Neuronal stem cell (in vitro differentiated cells): ENCODE results near the gene FAM98C.
"Not testable (repeated sequence)": the region's sequence is repeated elsewhere in the genome, so short reads cannot be mapped to it uniquely, and the experiment has no call there.

Source experiments
- DNase-seq: peaks from one replicate; pipeline ENCODE4 v3.0.0-alpha.2; 2013; ENCODE audit warnings: low spot score
- H2AFZ ChIP-seq: one replicate; pipeline ENCODE4 v1.6.1; 2013; ENCODE audit warnings: mild to moderate bottlenecking, low read length, inconsistent platforms
- H2AK5ac ChIP-seq: 2 replicates; pipeline ENCODE4 v1.6.1; 2013; ENCODE audit warnings: low read depth, mild to moderate bottlenecking, inconsistent platforms, low read length, moderate library complexity, mixed read lengths
- H2BK120ac ChIP-seq: 2 replicates; pipeline ENCODE4 v1.6.1; 2013; ENCODE audit warnings: low read depth, mild to moderate bottlenecking, inconsistent platforms, low read length, moderate library complexity, mixed read lengths
- H2BK12ac ChIP-seq: one replicate; pipeline ENCODE4 v1.6.1; 2013; ENCODE audit warnings: low read length, inconsistent platforms
- H2BK15ac ChIP-seq: 2 replicates; pipeline ENCODE4 v1.6.1; 2013; ENCODE audit warnings: mild to moderate bottlenecking, low read length, inconsistent platforms, mixed read lengths
- H2BK5ac ChIP-seq: one replicate; pipeline ENCODE4 v1.6.1; 2013; ENCODE audit warnings: inconsistent platforms, mild to moderate bottlenecking, low read length, moderate library complexity
- H3K14ac ChIP-seq: one replicate; pipeline ENCODE4 v1.6.1; 2013; ENCODE audit warnings: low read length, inconsistent platforms
- H3K18ac ChIP-seq: 2 replicates; pipeline ENCODE4 v1.6.1; 2013; ENCODE audit warnings: low read length, inconsistent platforms
- H3K23ac ChIP-seq: 2 replicates; pipeline ENCODE4 v1.6.1; 2013; ENCODE audit warnings: low read depth, mild to moderate bottlenecking, mixed read lengths, low read length, inconsistent platforms; ENCODE audit not compliant: poor library complexity
- H3K27ac ChIP-seq: replicated peaks from 3 replicates; pipeline ENCODE4 v1.5.1; 2013; ENCODE audit warnings: low read length, inconsistent platforms
- H3K27me3 ChIP-seq, 3 experiments: 2 replicates each; pipeline ENCODE4 v1.6.1; 2013; ENCODE audit warnings: low read length in 3 of 3, mild to moderate bottlenecking in 2 of 3, inconsistent platforms in 1 of 3, low read depth in 1 of 3, mixed read lengths in 1 of 3, moderate library complexity in 1 of 3; ENCODE audit not compliant: control insufficient read depth in 3 of 3, insufficient read depth in 3 of 3
- H3K36me3 ChIP-seq, 2 donors: replicated peaks in 1 of 2; 2 replicates each; pipeline ENCODE4 v1.6.1; 2013; ENCODE audit warnings: low read length in 2 of 2; ENCODE audit not compliant: control insufficient read depth in 2 of 2, insufficient read depth in 2 of 2
- H3K4ac ChIP-seq: 2 replicates; pipeline ENCODE4 v1.6.1; 2013; ENCODE audit warnings: inconsistent platforms, mild to moderate bottlenecking, low read length, moderate library complexity
- H3K4me1 ChIP-seq, 2 donors: 1 replicate in 1 of 2; 2 replicates in 1 of 2; pipeline ENCODE4 v1.6.1; 2013; ENCODE audit warnings: low read length in 2 of 2, low read depth in 1 of 2; ENCODE audit not compliant: control insufficient read depth in 2 of 2, insufficient read depth in 1 of 2
- H3K4me2 ChIP-seq: one replicate; pipeline ENCODE4 v1.6.1; 2013; ENCODE audit warnings: mild to moderate bottlenecking, low read length, inconsistent platforms; ENCODE audit not compliant: insufficient read depth, poor library complexity, severe bottlenecking
- H3K4me3 ChIP-seq, 2 donors: 2 replicates each; pipeline ENCODE4 v1.5.1; 2013; ENCODE audit warnings: low read length in 2 of 2, mild to moderate bottlenecking in 2 of 2, inconsistent platforms in 1 of 2, moderate library complexity in 1 of 2
- H3K79me1 ChIP-seq: one replicate; pipeline ENCODE4 v1.6.1; 2013; ENCODE audit warnings: low read depth, mild to moderate bottlenecking, inconsistent platforms, low read length, moderate library complexity
- H3K9ac ChIP-seq: one replicate; pipeline ENCODE4 v1.6.1; 2013; ENCODE audit warnings: mild to moderate bottlenecking, low read depth, low read length, inconsistent platforms; ENCODE audit not compliant: poor library complexity
- H3K9me3 ChIP-seq, 2 donors: replicated peaks in 1 of 2; 2 replicates each; pipeline versions ENCODE3 to v1.6.1; 2013; ENCODE audit warnings: low read length in 2 of 2, mild to moderate bottlenecking in 2 of 2, inconsistent platforms in 1 of 2, low read depth in 1 of 2, mixed read lengths in 1 of 2, moderate library complexity in 1 of 2; ENCODE audit not compliant: control insufficient read depth in 2 of 2, insufficient read depth in 1 of 2
- H4K8ac ChIP-seq: one replicate; pipeline ENCODE4 v1.6.1; 2013; ENCODE audit warnings: low read depth, mild to moderate bottlenecking, inconsistent platforms, low read length, moderate library complexity
- H4K91ac ChIP-seq: one replicate; pipeline ENCODE4 v1.6.1; 2013; ENCODE audit warnings: low read length, low read depth, mild to moderate bottlenecking, inconsistent platforms; ENCODE audit not compliant: poor library complexity
- WGBS, 2 donors: extraction: QIAGEN DNeasy Blood & Tissue Kit; methylation state at CpG; one replicate each; pipeline ENCODE4 v1.1.7; 2013; ENCODE audit warnings: missing lambda C conversion rate in 2 of 2, mixed read lengths in 1 of 2; ENCODE audit not compliant: insufficient read length in 2 of 2, insufficient replicate concordance in 1 of 2; ENCODE audit errors: extremely low coverage in 2 of 2; 5-methylcytosine and 5-hydroxymethylcytosine counted together

FAM98C gene

GRCh38 chr19:38410407-38410806 lies 7.5 kb downstream of the FAM98C start:
- H3K27me3 ChIP-seq, H4K91ac ChIP-seq, H3K36me3 ChIP-seq, H3K4me2 ChIP-seq, H3K14ac ChIP-seq, H3K4ac ChIP-seq, H3K27ac ChIP-seq, H3K9ac ChIP-seq, H2BK120ac ChIP-seq, H2AFZ ChIP-seq, H2AK5ac ChIP-seq, DNase-seq, H3K9me3 ChIP-seq, H3K4me3 ChIP-seq, H3K18ac ChIP-seq, H4K8ac ChIP-seq, H2BK12ac ChIP-seq, H2BK5ac ChIP-seq, H3K79me1 ChIP-seq, H2BK15ac ChIP-seq, H3K23ac ChIP-seq, H3K4me1 ChIP-seq: not testable (repeated sequence)
- no CpG with 5 or more reads among the region's 6 CpGs for WGBS, 2 donors

- H3K27me3 ChIP-seq = no peaks in the 10 kb centered on the region
- no peak overlapping the region for H2BK5ac ChIP-seq
- H3K4me3 ChIP-seq = no peak overlapping the region
- H3K4ac ChIP-seq = no peak overlapping the region
- WGBS, 2 donors = no CpG with 5 or more reads among the region's 13 CpGs
- H3K18ac ChIP-seq = no peak overlapping the region
- peak overlapping the region; percentile 9 for H2AK5ac ChIP-seq
- H3K79me1 ChIP-seq = no peaks in the 10 kb centered on the region
- H2AFZ ChIP-seq = no peak overlapping the region
- H3K27ac ChIP-seq = no peak overlapping the region
- H3K9ac ChIP-seq = no peak overlapping the region
- no peak overlapping the region for H3K4me2 ChIP-seq
- H2BK15ac ChIP-seq = peak overlapping the region; percentile 7
- no peak overlapping the region for H3K14ac ChIP-seq
- H3K4me1 ChIP-seq = no peaks in the 10 kb centered on the region
- H3K23ac ChIP-seq = peak overlapping the region; percentile 29
- DNase-seq = no peak
- H2BK120ac ChIP-seq = no peak overlapping the region
- H4K8ac ChIP-seq = no peak overlapping the region
- H3K9me3 ChIP-seq = no peaks in the 10 kb centered on the region
- no peak overlapping the region for H4K91ac ChIP-seq
- peaks cover 0 to 6% of the 10 kb centered on the region in 2 donors for H3K36me3 ChIP-seq
- no peak overlapping the region for H2BK12ac ChIP-seq
Observed at GRCh38 chr19:38411041-38411712, 8.3 kb downstream of the FAM98C start.

- WGBS, 2 donors = no CpG with 5 or more reads among the region's 5 CpGs
Observed at GRCh38 chr19:38411898-38412297, 9.0 kb downstream of the FAM98C start.

GRCh38 chr19:38412491-38412890 lies 9.6 kb downstream of the FAM98C start:
- Histone ChIP-seq H3K4me1 (peaks cover 0 to under 1% of the 10 kb centered on the region in 2 donors), H3K9me3 (no peaks in the 10 kb centered on the region), H2BK12ac (no peak overlapping the region), H2AK5ac (peak overlapping the region; percentile 86), H3K4me3 (peak overlapping the region in 1 of 2 donors; percentile 41), H2BK5ac (peak overlapping the region; percentile 53), H3K4ac (no peak overlapping the region), H3K9ac (no peak overlapping the region), H2BK120ac (no peak overlapping the region), H3K23ac (peak overlapping the region; percentile 89), H3K36me3 (no peaks in the 10 kb centered on the region), H4K91ac (no peak overlapping the region), H3K4me2 (no peak overlapping the region), H3K27me3 (peaks cover 0 to 11% (median 2%) of the 10 kb centered on the region in 3 experiments), H4K8ac (no peak overlapping the region), H2BK15ac (no peak overlapping the region), H3K27ac (no peak overlapping the region), H3K14ac (no peak overlapping the region), H3K79me1 (no peaks in the 10 kb centered on the region), H2AFZ (no peak overlapping the region), H3K18ac (no peak overlapping the region)
- DNase-seq = no peak
- no CpG with 5 or more reads among the region's 8 CpGs for WGBS, 2 donors

More at GRCh38 chr19:38411898-38412297, 9.0 kb downstream of the FAM98C start:
- not testable (repeated sequence) for H3K27ac ChIP-seq, H3K36me3 ChIP-seq, H2BK15ac ChIP-seq, H2AFZ ChIP-seq, H2BK5ac ChIP-seq, H2AK5ac ChIP-seq, H4K91ac ChIP-seq, H3K4me3 ChIP-seq, H3K4ac ChIP-seq, H3K23ac ChIP-seq, H3K4me1 ChIP-seq, H3K18ac ChIP-seq, H4K8ac ChIP-seq, H3K27me3 ChIP-seq, H3K79me1 ChIP-seq, H2BK12ac ChIP-seq, H3K9me3 ChIP-seq, H2BK120ac ChIP-seq, H3K9ac ChIP-seq, H3K4me2 ChIP-seq, H3K14ac ChIP-seq, DNase-seq
